ENCODE data around the gene ARGLU1. TPM values are rescaled to one million over a fixed set of nuclear protein-coding genes. Genes with fewer than 3 reads are reported as not detected.

Gene ARGLU1
- total RNA-seq, 1 donor from 2014 or later = 149 TPM

DNA sequence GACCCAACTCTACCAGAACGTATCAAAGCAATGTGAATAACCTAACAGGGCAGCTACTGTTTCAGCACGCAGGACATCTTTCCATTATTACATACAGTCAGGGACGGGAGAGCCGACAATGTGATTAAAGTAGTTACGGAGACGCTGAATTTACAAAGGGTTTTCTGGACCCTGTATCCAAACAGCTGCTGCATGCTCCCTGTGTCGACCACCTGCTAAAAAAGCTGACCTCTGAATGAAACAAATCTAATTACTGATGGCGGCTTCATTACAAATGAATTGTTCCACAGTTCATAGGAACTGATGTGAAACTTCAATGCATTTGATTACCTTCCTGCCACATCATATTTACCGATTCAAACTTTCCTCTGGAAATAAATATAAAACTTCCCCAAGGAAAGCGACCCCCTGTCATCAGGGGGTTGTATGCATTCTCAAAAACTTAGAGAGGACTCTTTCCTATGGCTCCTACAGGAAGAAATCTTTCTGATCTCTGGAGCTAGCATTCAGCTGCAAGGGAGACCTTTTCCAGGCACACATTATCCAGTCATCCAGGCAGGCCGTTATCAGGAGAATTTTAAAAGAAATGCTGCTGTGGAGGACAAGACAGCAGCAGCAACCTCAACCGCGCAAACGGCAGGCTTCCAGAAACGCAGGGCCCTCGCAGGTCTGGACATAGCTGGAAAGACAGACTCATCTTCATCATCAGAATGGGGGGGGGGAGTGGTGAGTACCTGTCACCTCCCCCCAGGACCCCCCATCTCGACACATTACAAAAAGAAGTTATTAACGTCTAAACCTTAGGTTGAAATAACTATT lies 35.6 kb downstream of the ARGLU1 start:
- Mint-ChIP-seq H3K4me1 (ENCODE audit: low read depth) (peaks cover 58% of the 10 kb centered on the region), H3K27ac (peak overlapping the region; percentile 96)
- TF ChIP-seq, protein P1, sequence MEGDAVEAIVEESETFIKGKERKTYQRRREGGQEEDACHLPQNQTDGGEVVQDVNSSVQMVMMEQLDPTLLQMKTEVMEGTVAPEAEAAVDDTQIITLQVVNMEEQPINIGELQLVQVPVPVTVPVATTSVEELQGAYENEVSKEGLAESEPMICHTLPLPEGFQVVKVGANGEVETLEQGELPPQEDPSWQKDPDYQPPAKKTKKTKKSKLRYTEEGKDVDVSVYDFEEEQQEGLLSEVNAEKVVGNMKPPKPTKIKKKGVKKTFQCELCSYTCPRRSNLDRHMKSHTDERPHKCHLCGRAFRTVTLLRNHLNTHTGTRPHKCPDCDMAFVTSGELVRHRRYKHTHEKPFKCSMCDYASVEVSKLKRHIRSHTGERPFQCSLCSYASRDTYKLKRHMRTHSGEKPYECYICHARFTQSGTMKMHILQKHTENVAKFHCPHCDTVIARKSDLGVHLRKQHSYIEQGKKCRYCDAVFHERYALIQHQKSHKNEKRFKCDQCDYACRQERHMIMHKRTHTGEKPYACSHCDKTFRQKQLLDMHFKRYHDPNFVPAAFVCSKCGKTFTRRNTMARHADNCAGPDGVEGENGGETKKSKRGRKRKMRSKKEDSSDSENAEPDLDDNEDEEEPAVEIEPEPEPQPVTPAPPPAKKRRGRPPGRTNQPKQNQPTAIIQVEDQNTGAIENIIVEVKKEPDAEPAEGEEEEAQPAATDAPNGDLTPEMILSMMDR (IDR thresholded peaks at IDR 0.05; ENCODE audit: unreplicated experiment) = no peak

DNA sequence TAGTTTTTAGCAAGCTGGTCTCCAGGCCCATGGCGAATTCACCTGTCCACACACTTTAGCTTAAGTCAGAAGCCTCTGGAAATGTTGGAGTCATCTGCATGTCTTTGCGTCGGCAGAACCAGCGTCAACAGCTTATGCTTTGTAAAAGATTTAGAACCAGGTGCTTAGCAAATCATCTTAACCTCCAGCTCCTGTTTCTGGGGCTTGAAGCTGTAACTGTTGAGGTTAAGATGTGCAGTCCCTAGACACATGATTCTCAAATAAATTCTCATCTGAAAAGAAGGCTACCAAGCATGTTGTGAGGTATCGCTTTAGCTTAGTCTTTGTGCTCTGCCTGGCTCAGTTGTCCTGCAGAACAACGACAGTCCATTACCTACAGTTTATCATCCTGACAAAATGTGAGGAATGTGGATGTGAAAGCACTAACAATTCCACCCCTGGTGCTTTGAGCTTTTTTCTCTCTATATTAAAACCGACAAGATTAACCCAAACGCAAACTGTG lies 36.9 kb downstream of the ARGLU1 start:
- Mint-ChIP-seq H3K27ac (peak overlapping the region; percentile 84), H3K4me1 (ENCODE audit: low read depth) (peaks cover 65% of the 10 kb centered on the region), H3K9me3 (ENCODE audit: low read depth) (no peaks in the 10 kb centered on the region), H3K4me3 (ENCODE audit: low read depth) (peak overlapping the region; percentile 90), H3K36me3 (ENCODE audit: insufficient read depth) (no peaks in the 10 kb centered on the region), H3K27me3 (no peaks in the 10 kb centered on the region)
- no peak for DNase-seq (ENCODE audit: low spot score, unreplicated experiment)
- TF ChIP-seq, protein P1 (IDR thresholded peaks at IDR 0.05; ENCODE audit: unreplicated experiment) = no peak

More for the DNA sequence above, 35.6 kb downstream of the ARGLU1 start:
- Mint-ChIP-seq H3K4me3 (ENCODE audit: low read depth) (peak overlapping the region; percentile 90), H3K9me3 (ENCODE audit: low read depth) (no peaks in the 10 kb centered on the region), H3K36me3 (ENCODE audit: insufficient read depth) (no peaks in the 10 kb centered on the region), H3K27me3 (no peaks in the 10 kb centered on the region)
- DNase-seq (ENCODE audit: low spot score, unreplicated experiment) = no peak

DNA sequence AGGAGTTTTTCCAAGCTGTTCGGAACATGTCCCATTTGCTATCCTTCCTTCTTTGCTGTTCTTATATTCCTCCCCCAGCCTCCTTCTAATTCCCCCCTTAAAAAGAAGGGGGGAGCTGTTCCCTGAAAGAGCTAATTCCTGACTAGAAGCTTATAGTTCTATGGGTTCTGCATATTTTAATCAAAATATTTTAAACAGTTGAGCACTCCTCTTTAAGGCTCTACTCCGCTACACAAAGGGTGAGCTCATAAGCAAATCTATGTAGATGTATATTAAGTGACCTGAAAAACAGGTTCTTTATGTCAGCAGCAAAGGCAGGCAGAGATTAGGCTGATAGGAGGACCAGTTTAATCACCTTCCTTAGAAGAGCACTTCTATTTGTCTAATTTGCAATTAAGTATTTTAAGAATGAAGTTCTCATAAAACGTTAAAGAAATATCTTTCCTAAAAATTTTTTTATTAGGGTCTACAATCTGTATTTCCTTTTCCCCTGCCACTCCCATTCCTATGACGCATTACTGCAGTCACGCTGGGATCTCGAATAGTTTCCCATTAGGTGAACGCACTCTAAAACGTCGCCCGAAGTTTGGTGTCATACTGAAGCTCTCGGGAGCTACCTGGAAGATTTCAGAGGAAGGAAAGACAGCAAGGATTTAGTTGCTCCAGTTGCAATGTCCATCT lies 37.6 kb downstream of the ARGLU1 start:
- Mint-ChIP-seq H3K27me3 (no peaks in the 10 kb centered on the region), H3K36me3 (ENCODE audit: insufficient read depth) (no peaks in the 10 kb centered on the region), H3K27ac (peak overlapping the region; percentile 84), H3K4me3 (ENCODE audit: low read depth) (peak overlapping the region; percentile 90), H3K4me1 (ENCODE audit: low read depth) (peaks cover 69% of the 10 kb centered on the region), H3K9me3 (ENCODE audit: low read depth) (no peaks in the 10 kb centered on the region)
- no peak for DNase-seq (ENCODE audit: low spot score, unreplicated experiment)
- TF ChIP-seq, protein P1 (IDR thresholded peaks at IDR 0.05; ENCODE audit: unreplicated experiment) = no peak

DNA sequence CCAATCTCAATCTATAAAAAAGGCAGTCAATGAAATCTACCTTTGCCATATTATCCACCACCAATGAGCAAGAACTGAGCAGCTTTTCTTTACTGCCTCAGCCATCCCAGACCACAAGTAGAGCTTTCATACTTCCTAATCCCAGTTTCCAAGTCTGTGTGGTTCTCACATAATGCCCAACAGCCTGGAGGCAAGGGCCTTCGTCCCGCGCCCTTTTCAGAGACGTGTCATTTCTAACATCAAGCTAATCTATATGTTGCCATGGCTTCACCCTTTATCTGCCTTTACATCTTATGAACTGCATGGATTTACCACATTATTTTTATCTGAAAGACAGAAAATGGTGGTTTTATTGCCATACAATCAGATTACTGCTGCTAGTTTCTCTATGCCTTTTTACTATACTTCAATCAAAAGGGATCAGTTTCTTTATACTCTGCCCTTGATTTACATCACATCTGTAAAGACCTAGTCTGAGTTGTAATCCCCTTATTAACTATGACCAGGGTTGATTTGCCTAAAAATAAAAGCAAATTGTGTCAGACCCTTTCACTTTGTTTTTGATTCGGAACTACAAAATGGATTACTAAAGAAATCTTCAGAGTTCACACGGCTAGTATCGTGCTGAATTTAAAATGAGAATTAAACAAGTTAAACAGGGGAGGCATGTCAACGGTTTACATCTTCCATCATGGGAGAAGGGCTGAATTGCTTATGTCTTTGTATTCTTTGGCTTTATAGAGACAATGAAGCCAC lies 38.3 kb downstream of the ARGLU1 start:
- Mint-ChIP-seq H3K27ac (peak overlapping the region; percentile 84), H3K36me3 (ENCODE audit: insufficient read depth) (no peaks in the 10 kb centered on the region), H3K9me3 (ENCODE audit: low read depth) (no peaks in the 10 kb centered on the region), H3K4me3 (ENCODE audit: low read depth) (peak overlapping the region; percentile 90), H3K4me1 (ENCODE audit: low read depth) (peaks cover 70% of the 10 kb centered on the region), H3K27me3 (no peaks in the 10 kb centered on the region)
- DNase-seq (ENCODE audit: low spot score, unreplicated experiment) = no peak
- TF ChIP-seq, protein P1 (IDR thresholded peaks at IDR 0.05; ENCODE audit: unreplicated experiment) = no peak

All from progenitor cell of endocrine pancreas (in vitro differentiated cells).